ENCODE results near the gene HMGXB4.
A peak's percentile ranks its signal among the peaks of the same experiment; 100 is the strongest.
"Not testable (repeated sequence)": the region's sequence is repeated elsewhere in the genome, so short reads cannot be mapped to it uniquely, and the experiment has no call there.

Gene HMGXB4, protein sequence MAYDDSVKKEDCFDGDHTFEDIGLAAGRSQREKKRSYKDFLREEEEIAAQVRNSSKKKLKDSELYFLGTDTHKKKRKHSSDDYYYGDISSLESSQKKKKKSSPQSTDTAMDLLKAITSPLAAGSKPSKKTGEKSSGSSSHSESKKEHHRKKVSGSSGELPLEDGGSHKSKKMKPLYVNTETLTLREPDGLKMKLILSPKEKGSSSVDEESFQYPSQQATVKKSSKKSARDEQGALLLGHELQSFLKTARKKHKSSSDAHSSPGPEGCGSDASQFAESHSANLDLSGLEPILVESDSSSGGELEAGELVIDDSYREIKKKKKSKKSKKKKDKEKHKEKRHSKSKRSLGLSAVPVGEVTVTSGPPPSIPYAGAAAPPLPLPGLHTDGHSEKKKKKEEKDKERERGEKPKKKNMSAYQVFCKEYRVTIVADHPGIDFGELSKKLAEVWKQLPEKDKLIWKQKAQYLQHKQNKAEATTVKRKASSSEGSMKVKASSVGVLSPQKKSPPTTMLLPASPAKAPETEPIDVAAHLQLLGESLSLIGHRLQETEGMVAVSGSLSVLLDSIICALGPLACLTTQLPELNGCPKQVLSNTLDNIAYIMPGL

DNA sequence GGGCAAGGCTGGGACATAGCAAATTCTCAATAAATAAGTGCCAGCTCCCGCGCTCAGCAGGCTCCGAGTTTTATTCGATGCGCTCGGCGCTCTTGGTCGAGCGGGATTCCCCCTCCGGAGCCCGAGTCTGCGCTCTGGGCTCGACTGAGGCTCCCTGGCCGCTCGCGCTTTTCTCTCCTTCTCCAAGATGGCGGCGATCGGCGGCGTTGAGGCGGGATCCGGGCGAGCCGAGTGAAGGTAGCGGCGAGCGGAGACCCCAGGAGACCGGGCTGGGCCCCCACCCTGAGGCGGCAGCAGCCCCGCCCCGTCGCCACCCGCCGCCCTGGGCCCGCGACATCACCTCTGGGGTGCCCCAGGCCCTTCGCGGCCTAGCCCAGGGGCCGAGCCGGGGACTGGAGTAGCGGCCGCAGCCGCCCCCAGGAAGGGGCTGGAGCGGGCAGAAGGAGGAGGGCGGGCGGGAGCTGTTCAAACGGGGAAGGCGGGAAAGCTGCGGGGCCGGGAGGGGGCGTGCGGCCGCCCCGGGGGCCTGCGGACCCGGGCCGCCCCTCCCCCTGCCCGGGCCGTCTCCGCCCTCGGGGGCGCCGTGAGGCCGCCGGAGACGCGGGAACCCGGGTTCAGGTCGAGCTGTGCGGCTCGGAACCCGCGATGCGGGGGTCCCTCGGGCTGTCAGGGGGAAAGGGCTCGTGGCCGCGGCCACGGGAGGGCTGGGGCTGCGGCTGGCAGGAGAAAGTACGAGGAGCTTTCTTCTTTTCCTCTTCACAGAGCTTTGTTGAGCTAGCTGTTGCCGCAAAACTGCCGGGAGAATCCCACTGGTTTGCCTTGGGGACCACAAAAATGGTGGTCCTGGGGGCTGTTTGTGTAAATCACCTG, at the start of gene HMGXB4:
TSS of gene HMGXB4 (plus strand) at position 173 of the 870 bp plus-strand sequence. CDS start 4,898 bp downstream, outside the sequence.
- DNase-seq: peak; percentile 85

GRCh38 chr22:35208003-35208402, 49.3 kb upstream of the HMGXB4 start:
- DNase-seq: no peak

- DNase-seq: no peak
These were observed 48.1 kb upstream of the HMGXB4 start for GRCh38 chr22:35209203-35209602.

- DNase-seq: no peak
These were observed 45.3 kb upstream of the HMGXB4 start for GRCh38 chr22:35212009-35212408.

GRCh38 chr22:35212996-35213395, 44.3 kb upstream of the HMGXB4 start:
- DNase-seq: no peak

DNA sequence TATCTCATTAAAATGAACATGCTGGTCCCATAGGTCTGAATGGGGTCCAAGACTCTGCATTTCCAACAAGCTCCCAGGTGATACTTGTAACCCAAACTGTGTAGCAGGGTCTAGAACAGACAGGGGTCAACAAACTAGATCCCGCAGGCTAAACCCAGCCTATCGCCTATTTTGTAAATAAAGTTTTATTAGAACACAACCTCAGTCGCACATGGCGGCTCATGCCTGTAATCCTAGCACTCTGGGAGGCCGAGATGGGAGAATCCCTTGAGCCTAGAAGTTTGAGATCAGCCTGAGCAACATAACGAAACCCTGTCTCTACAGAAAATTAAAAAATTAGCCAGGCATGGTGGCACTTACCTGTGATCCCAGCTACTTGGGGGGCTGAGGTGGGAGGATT, 42.3 kb upstream of the HMGXB4 start:
- no peak for DNase-seq

- no peak for DNase-seq
These were observed 41.3 kb upstream of the HMGXB4 start for GRCh38 chr22:35215993-35216392.

DNA sequence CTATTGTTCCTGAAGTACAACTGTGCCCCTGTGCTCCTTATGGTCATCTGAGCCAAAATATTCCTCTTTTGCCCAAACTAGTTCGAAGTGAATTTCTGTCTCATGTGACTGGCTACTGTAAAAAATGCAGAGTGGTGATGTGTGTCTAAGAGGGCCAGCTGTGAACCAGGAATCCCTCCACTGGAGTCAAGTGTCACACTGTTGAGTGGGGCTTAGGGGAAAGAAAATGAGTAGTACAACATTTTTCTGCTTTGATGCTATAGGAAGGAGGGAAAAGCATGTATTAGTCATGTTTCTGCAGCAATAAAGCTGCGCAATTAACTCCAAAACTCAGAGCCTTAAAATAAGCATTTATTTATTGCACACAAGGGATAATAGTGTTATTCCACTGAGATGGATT, 39.8 kb upstream of the HMGXB4 start:
- no peak for DNase-seq

GRCh38 chr22:35218079-35218478, 39.2 kb upstream of the HMGXB4 start:
- no peak for DNase-seq

DNA sequence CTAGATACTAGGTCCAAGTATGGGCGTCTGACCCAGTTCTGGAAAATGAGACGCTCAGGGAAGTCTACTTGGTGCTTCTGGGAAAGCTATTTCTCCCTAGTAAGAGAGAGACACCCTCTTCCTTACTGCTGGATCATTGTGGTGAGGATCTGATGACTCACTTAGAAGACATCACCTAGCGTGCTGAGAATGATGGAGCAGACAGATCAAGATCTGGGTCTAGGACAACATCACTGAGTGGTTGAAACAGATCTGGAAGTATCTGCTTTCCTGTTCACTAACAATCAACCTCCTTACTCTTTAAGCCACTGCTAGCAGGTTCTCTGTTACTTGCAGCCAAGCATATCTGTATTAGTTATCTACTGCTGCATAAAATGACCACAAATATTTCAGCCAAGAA, 38.3 kb upstream of the HMGXB4 start:
- no peak for DNase-seq

DNA sequence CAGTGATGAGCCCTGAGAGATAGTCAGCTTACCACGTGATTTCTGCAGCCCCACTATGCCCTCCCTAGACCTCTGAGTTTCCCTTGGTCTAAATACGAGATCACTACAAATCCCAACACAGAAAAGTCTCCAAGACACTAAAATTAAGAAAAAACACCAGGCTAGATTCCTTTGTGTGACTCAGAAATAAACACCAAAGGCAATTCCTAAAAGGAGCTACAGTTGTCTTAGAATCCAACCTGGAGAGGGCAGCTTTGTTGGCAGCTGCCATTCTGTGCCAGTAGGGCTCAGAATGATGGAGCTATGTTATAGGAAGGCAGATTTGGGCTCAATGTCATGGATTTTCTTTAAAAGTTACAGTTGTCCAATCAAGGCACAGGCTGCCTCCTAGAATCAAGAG, 37.1 kb upstream of the HMGXB4 start:
- DNase-seq: no peak

DNA sequence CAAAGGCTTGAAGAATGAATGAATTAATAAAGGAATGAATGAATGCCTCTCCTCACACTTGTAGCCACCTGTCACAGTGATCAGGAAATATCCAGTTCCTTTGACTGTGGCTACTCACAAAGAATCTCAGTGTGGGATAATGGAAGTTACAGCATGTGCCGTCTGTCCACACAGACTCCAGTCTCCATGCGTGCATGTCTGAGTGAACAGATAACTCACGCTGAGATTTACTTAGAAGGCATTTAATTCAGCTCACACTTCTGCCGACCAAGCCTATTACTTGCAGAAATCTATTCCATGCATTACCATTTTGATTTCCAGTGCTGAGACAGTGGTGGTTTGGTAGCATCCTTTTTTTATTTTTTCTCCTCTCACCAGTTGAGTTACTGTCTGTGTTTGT, 32.3 kb upstream of the HMGXB4 start:
- DNase-seq: no peak

DNA sequence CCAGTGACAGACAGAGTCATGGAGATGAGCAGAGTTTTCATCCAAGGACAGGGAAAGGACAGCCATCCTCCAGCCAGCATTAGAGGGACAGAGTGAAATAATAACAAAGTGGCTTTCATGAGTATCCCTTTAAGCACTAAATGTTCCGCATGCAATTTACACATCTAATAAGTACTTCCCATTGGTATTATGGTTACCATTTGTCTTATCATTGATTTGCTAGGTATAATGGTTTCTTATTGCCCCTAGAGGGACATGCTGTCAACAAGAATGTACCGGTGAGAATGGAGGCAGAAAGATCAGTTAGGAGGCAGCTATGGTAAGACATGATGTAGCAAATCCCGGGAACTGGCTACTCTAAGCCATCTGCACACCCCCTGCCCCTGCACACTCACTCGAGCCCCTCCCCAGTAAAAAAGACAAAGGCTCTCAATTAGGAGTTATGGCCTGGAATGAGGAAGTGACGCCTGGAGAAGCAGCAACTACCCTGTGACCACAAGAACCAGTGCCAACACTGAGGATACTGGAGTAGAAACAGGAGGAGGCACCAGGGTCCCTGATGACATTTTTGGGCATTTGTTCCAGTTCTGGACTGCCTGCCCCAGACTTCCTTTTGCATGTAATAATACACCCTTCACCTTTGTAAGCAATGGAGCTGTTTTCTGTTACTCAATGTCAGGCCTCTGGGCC, 30.2 kb upstream of the HMGXB4 start:
- DNase-seq: no peak

DNA sequence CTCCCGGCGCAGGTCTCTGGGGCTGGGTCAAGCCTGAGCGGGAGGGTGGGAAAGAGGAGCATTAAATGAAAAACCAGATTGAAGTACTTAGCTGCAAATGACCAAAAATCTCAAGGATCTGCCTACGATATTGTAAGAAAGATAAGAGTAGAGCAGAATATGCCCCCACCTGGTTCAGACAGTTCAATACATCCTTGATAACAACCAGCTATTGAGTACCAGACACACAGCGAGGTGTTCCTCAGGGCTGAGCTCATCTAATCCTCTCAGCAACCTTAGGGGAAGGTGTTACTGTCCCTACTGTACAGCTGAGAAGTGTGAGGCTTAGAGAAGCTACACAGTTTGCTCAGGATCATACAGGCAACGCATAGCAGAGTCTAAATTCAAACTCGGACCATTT, 27.4 kb upstream of the HMGXB4 start:
- no peak for DNase-seq

DNA sequence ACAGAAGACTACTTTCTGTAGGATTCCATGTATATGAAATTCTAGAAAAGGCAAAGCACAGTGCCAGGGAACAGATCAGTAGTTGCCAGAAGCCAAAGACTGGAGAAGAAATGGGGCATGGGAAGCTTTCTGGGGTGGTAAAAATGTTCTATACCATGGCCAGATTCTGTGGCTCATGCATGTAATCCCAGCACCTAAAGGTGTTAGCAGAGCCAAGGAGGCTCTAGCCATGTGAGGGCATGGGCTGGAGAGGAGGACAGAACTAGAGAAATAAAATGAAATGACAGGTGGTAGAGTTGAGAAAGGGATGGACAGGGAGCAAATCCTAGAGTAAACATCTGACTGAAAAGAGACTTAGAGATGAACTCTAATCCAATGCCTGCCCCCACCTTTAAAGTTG, 26.9 kb upstream of the HMGXB4 start:
- no peak for DNase-seq

- DNase-seq: peak; percentile 19
These were observed 26.3 kb upstream of the HMGXB4 start for GRCh38 chr22:35230839-35231584.

DNA sequence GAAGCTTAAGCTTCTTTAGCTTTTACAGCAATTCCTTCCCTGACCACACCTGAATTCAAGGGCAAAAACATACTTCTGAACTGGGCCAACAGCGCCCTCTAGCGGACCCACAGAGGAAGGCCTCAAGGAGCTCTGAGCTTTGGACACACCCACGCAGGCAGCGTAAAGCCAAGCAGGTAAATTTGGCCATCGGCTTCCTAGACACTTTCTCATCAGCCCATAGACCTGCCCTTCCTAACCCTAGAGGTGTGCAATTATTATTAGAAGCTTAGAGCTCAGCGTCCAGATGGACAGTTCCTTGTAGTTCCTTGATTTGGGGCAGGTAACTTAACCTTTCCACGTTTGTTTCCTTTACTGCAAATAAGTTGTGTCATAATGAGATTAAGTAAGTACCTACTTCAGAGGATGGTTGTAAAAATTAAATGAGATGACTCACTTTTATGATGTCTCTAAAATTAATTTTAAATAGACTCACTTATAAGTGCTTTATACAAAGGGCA, 25.7 kb upstream of the HMGXB4 start:
- DNase-seq: peak; percentile 41

DNA sequence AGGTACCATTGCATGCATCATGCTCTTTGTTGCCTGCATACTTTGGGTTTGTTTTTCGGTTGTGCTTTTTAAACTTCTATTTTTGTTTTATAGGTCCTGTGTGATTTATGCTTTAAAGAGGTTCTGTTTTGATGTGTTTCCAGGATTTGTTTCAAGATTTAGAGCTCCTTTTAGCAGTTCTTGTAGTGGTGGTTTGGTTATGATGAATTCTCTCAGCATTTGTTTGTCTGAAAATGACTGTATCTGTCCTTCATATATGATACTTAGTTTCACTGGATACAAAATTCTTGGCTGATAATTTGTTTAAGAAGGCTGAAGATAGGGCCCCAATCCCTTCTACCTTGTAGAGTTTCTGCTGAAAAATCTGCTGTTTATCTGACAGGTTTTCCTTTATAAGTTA, 18.5 kb upstream of the HMGXB4 start:
- not testable (repeated sequence) for DNase-seq

- not testable (repeated sequence) for DNase-seq
These were observed 12.8 kb upstream of the HMGXB4 start for GRCh38 chr22:35244507-35244906.

GRCh38 chr22:35250156-35250555, 7.1 kb upstream of the HMGXB4 start:
- DNase-seq: no peak

DNA sequence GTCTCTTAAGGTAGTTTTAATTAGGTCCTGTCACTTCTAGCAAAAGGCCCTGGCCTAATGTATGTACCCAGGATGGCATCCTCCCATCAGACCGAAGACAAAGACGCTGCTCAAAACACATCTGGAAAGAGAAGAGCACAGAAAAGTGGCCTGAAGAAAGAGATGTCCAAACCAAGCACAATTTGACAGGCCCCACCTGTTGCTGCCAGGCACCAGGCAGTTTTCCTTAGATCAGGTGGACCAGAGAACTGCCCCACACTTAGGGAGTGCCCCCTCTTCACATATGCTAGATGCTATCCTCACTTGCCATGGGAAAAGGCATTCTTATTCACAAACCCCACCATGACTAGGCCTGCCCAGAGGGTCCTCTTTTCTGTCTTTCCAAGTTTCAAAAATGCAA, 3.3 kb upstream of the HMGXB4 start:
- DNase-seq: no peak

- DNase-seq: no peak
These were observed 332 bp upstream of the HMGXB4 start for GRCh38 chr22:35257002-35257320.
